Measurements from ENCODE around the gene ATAD5. TPM values are rescaled to one million over a fixed set of nuclear protein-coding genes. Genes with fewer than 3 reads are reported as not detected.

The ATAD5 gene
- total and polyA plus RNA-seq, 2 of the 13 experiments (the other 11 are each of a cell fraction or from before 2014, with no cell fraction given) = 1.8 to 10.7 TPM

DNA sequence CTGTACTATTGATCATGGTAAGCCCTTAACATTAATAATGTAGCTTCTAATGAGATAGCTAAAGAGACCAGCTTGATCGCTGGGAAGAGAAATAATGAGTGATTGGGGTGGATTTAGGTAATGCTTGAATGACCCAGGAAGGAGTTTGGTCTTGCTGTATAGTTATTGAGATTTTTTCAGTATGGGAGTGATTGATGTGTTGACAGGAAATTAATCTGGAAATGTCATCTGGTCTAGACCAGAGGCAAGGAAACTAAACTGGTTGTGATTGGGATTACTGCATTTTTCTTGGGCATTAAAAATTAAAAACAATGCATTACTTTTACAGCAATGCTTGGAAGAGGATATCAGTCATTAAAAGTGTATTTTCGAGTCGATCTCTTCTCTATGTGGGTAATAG is 62.5 kb downstream of the ATAD5 start:
- Histone ChIP-seq H3K4me1 (ENCODE audit: insufficient read depth, low read length) (no peaks in the 10 kb centered on the region), H4K20me1 (ENCODE audit: insufficient read depth, low read length) (no peaks in the 10 kb centered on the region), H3K36me3 (replicated peaks in 1 of 2; ENCODE audit: control insufficient read depth in 1 of 2, insufficient read depth in 2 of 2, low read length in 2 of 2) (peaks cover 2 to 35% of the 10 kb centered on the region in 2 experiments; a peak in 4 of 5 replicates), H3K9ac (ENCODE audit: insufficient read depth, low read depth, low read length) (no peak overlapping the region), H3K27me3 (ENCODE audit: control insufficient read depth in 1 of 2, insufficient read depth in 2 of 2, low read length in 2 of 2) (no peaks in the 10 kb centered on the region), H3K4me3 (replicated peaks in 1 of 3; ENCODE audit: insufficient read depth in 1 of 3, low read depth in 2 of 3, low read length in 3 of 3) (no peak overlapping the region), H3K79me2 (ENCODE audit: insufficient read depth, low read length) (no peaks in the 10 kb centered on the region), H3K4me2 (ENCODE audit: low read depth, low read length) (no peak overlapping the region), H3K9me3 (ENCODE audit: low read length) (no peaks in the 10 kb centered on the region), H2AFZ (ENCODE audit: low read length) (no peak overlapping the region), H3K27ac (ENCODE audit: extremely low read length, insufficient read depth, low read length) (no peak overlapping the region)
- intact Hi-C loops (cut with micrococcal nuclease; ENCODE audit: unreplicated experiment) (no loop called here), in situ Hi-C loops (cut with HindIII; ENCODE audit: extremely low pct_ligation_motif_present, low pct_unique_long_range_greater_than_20kb) (no loop called here)
- CTCF ChIA-PET (ENCODE audit: low intra/inter-chr PET ratio, low total read pairs) = no interaction called here
- no peak for ATAC-seq
- DNase-seq (ENCODE audit: low spot score) = no peak
- POLR2A ChIA-PET = no interaction called here
- no TSS peak for BruUV-seq (replicated peaks)
- TF ChIP-seq ZNF234 (CRISPR knock-in tag; conservative IDR thresholded peaks at IDR 0.05) = no peak
- no peak for TF ChIP-seq ZNF549 (CRISPR knock-in tag; IDR thresholded peaks at IDR 0.05)
- TF ChIP-seq NFAT5 (CRISPR knock-in tag; IDR thresholded peaks at IDR 0.05) = no peak
- no peak for TF ChIP-seq ZNF20 (CRISPR knock-in tag; IDR thresholded peaks at IDR 0.05)
- no peak for TF ChIP-seq JDP2 (CRISPR knock-in tag; IDR thresholded peaks at IDR 0.05; ENCODE audit: borderline replicate concordance)
- WGBS (ENCODE audit: low lambda C conversion rate) = 97% methylated on average over 3 of the region's 3 CpGs
- FAIRE-seq = no peak

Data from HepG2 (cell line).